NCI-H2081 (cell line): Measurements from ENCODE around the gene ITSN1.
"Not testable (repeated sequence)": the region's sequence is repeated elsewhere in the genome, so short reads cannot be mapped to it uniquely, and the experiment has no call there.

Source experiments
- DNase-seq, 2 experiments: peaks; one replicate each; lab custom pipeline; 2025; lab: John Stamatoyannopoulos, UW

ITSN1 gene

GRCh38 chr21:33770542-33770941, 128.2 kb downstream of the ITSN1 start:
- no peak for DNase-seq

- DNase-seq: no peak
Measured at GRCh38 chr21:33771976-33772375, 129.7 kb downstream of the ITSN1 start.

- DNase-seq: no peak
Measured at GRCh38 chr21:33774551-33774950, 132.2 kb downstream of the ITSN1 start.

- DNase-seq: no peak
Measured at GRCh38 chr21:33775100-33775828, 133.0 kb downstream of the ITSN1 start.

GRCh38 chr21:33780631-33781030, 138.3 kb downstream of the ITSN1 start:
- no peak for DNase-seq

GRCh38 chr21:33781121-33781520, 138.8 kb downstream of the ITSN1 start:
- no peak for DNase-seq

GRCh38 chr21:33783187-33783979, 141.1 kb downstream of the ITSN1 start:
- no peak for DNase-seq

- no peak for DNase-seq
Measured at GRCh38 chr21:33787431-33787830, 145.1 kb downstream of the ITSN1 start.

GRCh38 chr21:33788438-33788837, 146.1 kb downstream of the ITSN1 start:
- not testable (repeated sequence) for DNase-seq

GRCh38 chr21:33789697-33790096, 147.4 kb downstream of the ITSN1 start:
- DNase-seq: no peak

- no peak for DNase-seq
Measured at GRCh38 chr21:33791073-33791472, 148.8 kb downstream of the ITSN1 start.

- no peak for DNase-seq
Measured at GRCh38 chr21:33794596-33794995, 152.3 kb downstream of the ITSN1 start.

- DNase-seq: no peak
Measured at GRCh38 chr21:33797565-33797964, 155.3 kb downstream of the ITSN1 start.

- DNase-seq: no peak
Measured at GRCh38 chr21:33799378-33800090, 157.2 kb downstream of the ITSN1 start.

GRCh38 chr21:33800753-33801423, 158.6 kb downstream of the ITSN1 start:
- no peak for DNase-seq

- peak; percentile 83 to 92 for DNase-seq
Measured at GRCh38 chr21:33801424-33802405, 159.4 kb downstream of the ITSN1 start.

GRCh38 chr21:33802481-33802880, 160.2 kb downstream of the ITSN1 start:
- DNase-seq: no peak

GRCh38 chr21:33808715-33809367, 166.5 kb downstream of the ITSN1 start:
- no peak for DNase-seq

GRCh38 chr21:33810766-33811165, 168.5 kb downstream of the ITSN1 start:
- no peak for DNase-seq
